Omental fat pad (tissue), 4 donors: ENCODE data around the gene DHX8. TPM values are rescaled to one million over a fixed set of nuclear protein-coding genes. Genes with fewer than 3 reads are reported as not detected.

Source experiments
- ATAC-seq: fragments of 150-250 bp; one replicate; pipeline ENCODE4 v1.9.1; 2016; ENCODE audit warnings: mild to moderate bottlenecking, moderate library complexity; ENCODE audit not compliant: low FRiP score
- DNase-seq: peaks from one replicate; pipeline ENCODE4 v3.0.0-alpha.2; 2019; ENCODE audit warnings: low spot score
- CTCF ChIP-seq, 3 donors: fragments of 450-650 bp; IDR thresholded peaks; one replicate each; pipeline ENCODE4 v1.5.1; 2016 to 2017; ENCODE audit warnings: antibody characterized with exemption in 3 of 3, mild to moderate bottlenecking in 3 of 3, moderate library complexity in 2 of 3
- total RNA-seq, 4 donors: library from RNA; depleted of rRNA; stranded (reverse); fragments of >200 nt; gene quantifications; one replicate each; pipeline ENCODE4 v1.1.0, GENCODE V29; 2016

The DHX8 gene
- total RNA-seq, 4 donors from 2014 or later: 22.5 to 48.5 (median 31.9) TPM

GRCh38 chr17:43532581-43532980 is 48.8 kb downstream of the DHX8 start:
- ATAC-seq (no peak), DNase-seq (no peak)
- TF ChIP-seq CTCF (IDR thresholded peaks at IDR 0.05): no peak

DNA sequence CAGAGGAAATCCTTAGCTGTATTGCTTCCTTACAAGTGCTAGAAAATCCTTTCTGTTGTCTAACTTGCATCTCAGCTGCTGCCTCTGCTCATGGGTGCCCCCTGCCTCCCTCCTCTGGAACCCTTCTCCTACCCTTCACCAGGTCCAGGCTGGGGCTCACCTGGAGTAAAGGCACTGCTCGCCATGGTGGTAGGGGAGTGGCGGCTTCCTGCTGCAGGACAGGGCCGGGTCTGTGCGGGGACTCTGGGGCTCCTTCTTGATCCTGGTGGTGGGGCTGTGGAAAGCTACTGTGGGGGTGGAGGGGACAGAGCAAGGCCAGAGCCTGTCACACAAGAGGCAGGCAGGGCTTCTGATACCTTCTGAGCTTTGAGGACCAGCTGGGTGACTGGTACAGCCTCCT is 49.9 kb downstream of the DHX8 start:
- DNase-seq (no peak), ATAC-seq (no peak)
- no peak for TF ChIP-seq CTCF (IDR thresholded peaks at IDR 0.05)

DNA sequence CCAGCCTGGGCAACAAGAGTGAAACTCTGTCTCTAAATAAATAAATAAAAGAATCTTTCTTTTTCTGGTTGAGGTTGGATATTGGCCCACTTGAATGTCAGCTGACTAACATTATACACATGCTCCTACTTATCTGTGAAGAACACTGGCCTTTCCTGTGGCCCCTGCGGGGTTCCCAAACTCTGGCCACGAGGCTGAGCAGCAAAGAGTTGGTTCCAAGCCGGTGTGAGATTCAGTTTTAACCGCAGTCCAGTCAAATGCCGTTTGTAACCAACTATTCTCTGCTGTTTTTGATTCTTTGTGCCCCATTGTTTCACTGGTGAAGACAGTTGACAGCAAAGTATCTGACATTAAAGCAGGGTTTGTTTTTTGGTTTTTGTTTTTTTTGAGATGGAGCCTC is 51.1 kb downstream of the DHX8 start:
- TF ChIP-seq CTCF (IDR thresholded peaks at IDR 0.05): no peak
- DNase-seq (no peak), ATAC-seq (no peak)

- TF ChIP-seq CTCF (IDR thresholded peaks at IDR 0.05): no peak
- ATAC-seq (no peak), DNase-seq (no peak)
These were observed 52.6 kb downstream of the DHX8 start for GRCh38 chr17:43536236-43536992.

DNA sequence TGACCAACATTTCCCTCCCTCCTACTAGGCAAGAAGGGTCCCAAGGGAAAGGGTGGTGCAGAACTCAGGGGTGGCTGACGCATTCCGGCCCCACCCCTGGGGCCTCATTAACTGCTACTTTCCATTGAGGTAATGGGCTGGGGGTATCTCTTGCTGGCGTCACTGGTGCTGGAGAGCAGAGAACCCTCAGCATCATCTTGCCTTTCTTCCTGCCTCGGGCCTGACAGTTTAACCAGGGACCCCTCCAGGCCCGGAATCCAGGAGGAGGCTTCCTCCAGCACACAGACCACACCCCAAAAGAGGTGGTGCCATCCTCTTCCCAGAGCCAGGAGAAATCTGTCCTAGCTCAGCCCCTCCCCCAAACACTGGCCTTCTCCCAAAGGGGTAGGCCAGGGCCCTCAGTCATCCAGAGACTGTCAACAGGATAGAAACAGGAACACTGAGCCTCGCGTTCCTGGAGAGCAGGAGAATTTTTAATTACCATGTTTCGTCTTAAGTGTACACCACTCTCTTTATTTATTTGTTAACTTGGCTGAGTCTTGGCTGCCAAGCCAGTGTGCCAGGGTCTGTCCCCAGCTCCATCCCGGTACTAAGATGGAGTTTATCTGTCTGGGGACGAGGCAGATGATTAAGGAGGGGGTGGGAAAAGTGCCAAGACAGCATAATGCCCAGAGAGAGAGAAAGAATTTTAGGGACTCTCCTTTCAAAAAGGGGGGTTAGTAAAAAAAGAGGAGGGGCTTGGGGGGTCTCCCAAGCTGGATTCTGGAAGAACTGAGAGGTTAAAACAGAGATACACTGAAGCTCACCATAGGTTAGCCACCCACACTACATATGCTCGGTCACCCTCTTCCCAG is 57.3 kb downstream of the DHX8 start:
- ATAC-seq: no peak

DNA sequence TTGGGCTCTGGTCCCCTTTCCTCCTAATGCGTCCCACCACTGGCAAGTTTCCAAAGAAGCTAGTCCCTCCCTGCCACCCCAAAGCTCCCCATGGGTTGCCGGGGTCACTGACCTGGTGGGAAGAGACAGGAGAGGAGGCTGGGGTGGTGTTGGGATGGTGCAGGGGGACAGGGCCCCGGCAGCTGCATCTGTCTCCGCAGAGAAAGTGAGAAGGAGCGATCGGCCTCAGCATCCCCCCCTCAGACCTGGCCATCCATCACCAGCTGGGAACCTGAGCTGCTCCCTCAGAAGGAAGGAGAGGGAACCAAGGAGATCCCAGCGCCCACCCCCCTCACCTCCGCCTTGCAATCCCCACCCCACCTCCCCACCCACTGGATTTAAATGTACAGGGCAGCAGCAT is 59.1 kb downstream of the DHX8 start:
- ATAC-seq (no peak), DNase-seq (no peak)
- no peak for TF ChIP-seq CTCF (IDR thresholded peaks at IDR 0.05)

More for the DNA sequence above, 57.3 kb downstream of the DHX8 start:
- no peak for DNase-seq
- TF ChIP-seq CTCF (IDR thresholded peaks at IDR 0.05): no peak
